Caco-2 (cell line): Measurements from ENCODE around the gene SHB. TPM values are rescaled to one million over a fixed set of nuclear protein-coding genes. Genes with fewer than 3 reads are reported as not detected.

Experiments
- BruUV-seq: library from RNA; stranded (reverse); fragments of 400-500 nt; replicated peaks from 2 replicates; lab custom pipeline; 2021; lab: Mats Ljungman, UMichigan
- CTCF ChIA-PET: fragments of 300-600 bp; sonication (Branson Sonifier 250); formaldehyde crosslinking; loops from one replicate; lab custom pipeline; 2022; ENCODE audit warnings: antibody characterized with exemption; lab: Charles Lee
- POLR2A ChIA-PET: fragments of 300-600 bp; sonication (Branson Sonifier 250); formaldehyde crosslinking; loops from one replicate; lab custom pipeline; 2022; ENCODE audit warnings: antibody characterized with exemption; lab: Charles Lee
- DNase-seq, 2 experiments: peaks; one replicate each; pipeline versions ENCODE4 v3.0.0 to v3.0.0-alpha.2; 2020 to 2022
- H3K27me3 ChIP-seq: replicated peaks from 2 replicates; pipeline ENCODE4 v1.6.0; 2011; ENCODE audit warnings: low read length; ENCODE audit not compliant: control insufficient read depth, insufficient read depth
- H3K36me3 ChIP-seq: 2 replicates; pipeline ENCODE4 v1.5.1; 2011; ENCODE audit warnings: low read length; ENCODE audit not compliant: control insufficient read depth, insufficient read depth
- H3K4me1 ChIP-seq: fragments of 250-450 bp; sonication (Bioruptor Pico); 2 replicates; pipeline ENCODE4 v1.5.1; 2020; ENCODE audit warnings: mild to moderate bottlenecking
- H3K4me3 ChIP-seq: 2 replicates; pipeline ENCODE4 v1.5.1; 2011; ENCODE audit warnings: low read depth, mild to moderate bottlenecking, control low read depth, low read length
- H3K9me3 ChIP-seq: fragments of 250-450 bp; sonication (Bioruptor Pico); 2 replicates; pipeline ENCODE4 v1.5.1; 2020; ENCODE audit warnings: mild to moderate bottlenecking, moderate library complexity
- H3K27ac Mint-ChIP-seq: one replicate; pipeline ENCODE4 v1.8.0; 2022; ENCODE audit warnings: mixed read lengths; ENCODE audit not compliant: unreplicated experiment
- H3K27me3 Mint-ChIP-seq: one replicate; pipeline ENCODE4 v1.8.0; 2022; ENCODE audit warnings: mixed read lengths; ENCODE audit not compliant: insufficient read depth, unreplicated experiment
- H3K36me3 Mint-ChIP-seq: one replicate; pipeline ENCODE4 v1.8.0; 2022; ENCODE audit warnings: mild to moderate bottlenecking, mixed read lengths; ENCODE audit not compliant: insufficient read depth, unreplicated experiment
- H3K4me1 Mint-ChIP-seq: one replicate; pipeline ENCODE4 v1.8.0; 2022; ENCODE audit warnings: low read depth, mixed read lengths; ENCODE audit not compliant: unreplicated experiment
- H3K4me3 Mint-ChIP-seq: one replicate; pipeline ENCODE4 v1.8.0; 2022; ENCODE audit warnings: mild to moderate bottlenecking, moderate library complexity, mixed read lengths; ENCODE audit not compliant: unreplicated experiment
- H3K9me3 Mint-ChIP-seq: one replicate; pipeline ENCODE4 v1.8.0; 2022; ENCODE audit warnings: mixed read lengths; ENCODE audit not compliant: unreplicated experiment
- CTCF ChIP-seq, 2 experiments: fragments of 200-600 bp in 1 of 2; IDR thresholded peaks; 1 replicate in 1 of 2; 2 replicates in 1 of 2; pipeline versions ENCODE4 v1.5.1 to v1.8.0; 2011 to 2022; ENCODE audit warnings: antibody characterized with exemption in 1 of 2, control low read depth in 1 of 2, inconsistent platforms in 1 of 2, low read depth in 1 of 2, low read length in 1 of 2, mild to moderate bottlenecking in 1 of 2, moderate library complexity in 1 of 2; ENCODE audit not compliant: insufficient read depth in 1 of 2, severe bottlenecking in 1 of 2, unreplicated experiment in 1 of 2
- intact Hi-C: fragments of 100-400 bp; cut with micrococcal nuclease; formaldehyde crosslinking; loops from one replicate; pipeline ENCODE4 v1.10.0; 2022; ENCODE audit not compliant: unreplicated experiment
- total RNA-seq: library from RNA; stranded (reverse); gene quantifications from 2 replicates; pipeline ENCODE4 v1.2.3, GENCODE V29; 2022

SHB gene
- total RNA-seq, 1 experiment from 2014 or later: 18.3 TPM

DNA sequence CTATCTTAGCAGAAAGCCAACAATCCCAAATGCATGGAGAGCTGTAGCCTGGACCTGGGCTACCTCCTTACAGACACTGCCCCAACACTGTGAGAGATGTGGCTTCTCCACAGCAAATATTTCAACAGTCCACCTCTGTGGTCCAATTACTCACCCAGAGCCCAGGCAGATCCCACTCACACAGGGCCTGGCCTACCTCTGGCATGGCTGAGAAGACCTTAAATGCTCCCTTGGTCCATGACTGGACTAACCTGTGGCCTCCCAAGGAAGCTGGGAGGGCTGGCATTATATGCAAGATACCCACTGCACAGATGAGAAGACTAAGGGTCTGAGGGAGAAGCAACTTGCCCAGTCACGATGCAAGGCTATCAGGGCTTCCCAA lies 142.3 kb downstream of the SHB start:
- Mint-ChIP-seq H3K27me3 (no peaks in the 10 kb centered on the region), H3K9me3 (no peaks in the 10 kb centered on the region), H3K27ac (no peak overlapping the region), H3K4me1 (peaks cover 6% of the 10 kb centered on the region), H3K4me3 (no peak overlapping the region), H3K36me3 (peaks cover 24% of the 10 kb centered on the region)
- H3K36me3 ChIP-seq: no peaks in the 10 kb centered on the region
- no peaks in the 10 kb centered on the region for H3K27me3 ChIP-seq
- H3K9me3 ChIP-seq: no peaks in the 10 kb centered on the region
- TF ChIP-seq CTCF (IDR thresholded peaks at IDR 0.05; ENCODE audit: insufficient read depth in 1 of 2, low read depth in 1 of 2, low read length in 1 of 2, severe bottlenecking in 1 of 2, unreplicated experiment in 1 of 2): no peak
- no peaks in the 10 kb centered on the region for H3K4me1 ChIP-seq
- ChIA-PET POLR2A (no interaction called here), CTCF (interaction anchor here (0.5 kb wide), 1 partner anchor 138 kb away, joined by 3 read pairs; no protein-coding TSS in a partner anchor)
- no peak overlapping the region for H3K4me3 ChIP-seq
- no TSS peak for BruUV-seq
- intact Hi-C loops: no loop called here
- DNase-seq: no peak

DNA sequence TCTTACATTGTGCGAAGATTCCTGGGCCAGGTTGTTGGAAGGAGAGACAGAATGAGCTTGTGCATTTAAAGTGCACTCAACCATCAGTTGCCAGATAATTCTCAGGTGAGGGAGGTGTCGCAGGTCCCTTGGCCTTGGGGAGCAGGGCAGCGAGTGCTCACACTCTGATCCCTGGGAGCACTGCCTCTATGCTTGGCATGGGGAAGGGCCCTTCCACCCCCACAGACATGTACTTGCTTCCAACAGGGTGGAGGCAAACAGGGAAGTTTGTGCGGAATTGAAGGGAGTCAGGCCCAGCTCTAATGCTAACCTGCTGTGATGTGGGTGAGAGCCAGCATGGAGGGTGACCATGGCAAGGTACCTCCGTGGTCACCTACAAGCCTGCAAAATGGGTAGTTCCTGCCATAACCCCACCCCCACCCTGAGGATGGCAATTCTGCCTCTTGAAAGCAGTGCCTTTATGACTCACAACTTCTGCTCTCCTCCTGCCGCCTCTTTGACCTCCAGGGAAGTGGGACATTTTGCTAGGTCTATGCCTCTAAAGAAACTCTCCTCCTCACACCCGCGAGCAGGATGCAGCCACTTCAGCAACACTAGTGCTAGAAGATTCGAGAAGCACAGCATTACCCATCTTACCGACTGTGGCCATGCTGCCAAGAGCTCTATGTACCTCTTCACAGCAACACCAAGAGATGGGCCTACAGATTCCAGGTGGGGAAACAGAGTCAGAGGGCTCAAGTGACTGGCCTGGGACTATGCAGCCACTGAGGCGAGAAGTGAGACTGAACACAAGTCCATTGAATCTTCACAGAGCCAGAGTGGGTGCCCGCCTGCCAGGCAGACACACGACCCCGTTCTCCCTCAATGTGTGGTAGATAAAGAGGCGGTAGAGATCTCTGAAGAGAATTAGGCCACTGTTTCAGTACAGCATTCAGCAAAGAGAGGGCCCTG lies 143.0 kb downstream of the SHB start:
- BruUV-seq: no TSS peak
- no peak for DNase-seq
- intact Hi-C loops: no loop called here
- TF ChIP-seq CTCF (IDR thresholded peaks at IDR 0.05; ENCODE audit: insufficient read depth in 1 of 2, low read depth in 1 of 2, low read length in 1 of 2, severe bottlenecking in 1 of 2, unreplicated experiment in 1 of 2): no peak
- H3K27me3 ChIP-seq: no peaks in the 10 kb centered on the region
- H3K36me3 ChIP-seq: no peaks in the 10 kb centered on the region
- Mint-ChIP-seq H3K27ac (no peak overlapping the region), H3K36me3 (peaks cover 18% of the 10 kb centered on the region), H3K4me3 (no peak overlapping the region), H3K4me1 (peaks cover 6% of the 10 kb centered on the region), H3K27me3 (no peaks in the 10 kb centered on the region), H3K9me3 (no peaks in the 10 kb centered on the region)
- no peaks in the 10 kb centered on the region for H3K4me1 ChIP-seq
- no peaks in the 10 kb centered on the region for H3K9me3 ChIP-seq
- CTCF ChIA-PET: interaction anchor here (0.5 kb wide), 1 partner anchor 138 kb away, joined by 3 read pairs; no protein-coding TSS in a partner anchor
- H3K4me3 ChIP-seq: no peak overlapping the region
- POLR2A ChIA-PET: no interaction called here

DNA sequence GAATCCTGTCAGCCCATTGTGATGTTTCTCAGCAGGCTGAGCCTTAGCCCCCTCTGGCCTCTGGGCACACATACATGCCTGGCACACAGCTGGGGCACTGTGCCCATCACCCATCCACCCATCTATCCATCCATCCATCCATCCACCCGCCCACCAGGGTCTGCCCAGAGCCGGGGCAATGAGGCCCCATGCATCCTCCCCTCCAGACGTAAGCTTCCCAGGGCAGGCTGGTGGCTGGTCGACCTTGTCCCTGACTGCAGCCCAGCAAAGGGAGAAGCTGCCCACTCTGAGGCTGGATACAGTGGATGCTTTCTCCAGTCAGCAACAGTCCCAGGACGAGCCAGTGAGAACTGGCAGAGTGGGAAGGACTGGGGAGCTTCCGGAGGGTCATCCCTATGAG lies 144.0 kb downstream of the SHB start:
- Histone ChIP-seq H3K4me3 (no peak overlapping the region), H3K4me1 (no peaks in the 10 kb centered on the region), H3K36me3 (no peaks in the 10 kb centered on the region), H3K9me3 (no peaks in the 10 kb centered on the region), H3K27me3 (no peaks in the 10 kb centered on the region)
- no peak for TF ChIP-seq CTCF (IDR thresholded peaks at IDR 0.05; ENCODE audit: insufficient read depth in 1 of 2, low read depth in 1 of 2, low read length in 1 of 2, severe bottlenecking in 1 of 2, unreplicated experiment in 1 of 2)
- Mint-ChIP-seq H3K9me3 (no peaks in the 10 kb centered on the region), H3K4me3 (no peak overlapping the region), H3K27me3 (no peaks in the 10 kb centered on the region), H3K36me3 (peaks cover 18% of the 10 kb centered on the region), H3K4me1 (peaks cover 6% of the 10 kb centered on the region), H3K27ac (no peak overlapping the region)
- intact Hi-C loops: no loop called here
- no TSS peak for BruUV-seq
- ChIA-PET CTCF (no interaction called here), POLR2A (no interaction called here)
- DNase-seq: no peak
